ENCODE data around the gene KCP. TPM values are rescaled to one million over a fixed set of nuclear protein-coding genes. Genes with fewer than 3 reads are reported as not detected.
A peak's percentile ranks its signal among the peaks of the same experiment; 100 is the strongest.

Gene KCP
- total RNA-seq, 2 experiments from 2014 or later, result 0.11 TPM; not detected in 1

DNA sequence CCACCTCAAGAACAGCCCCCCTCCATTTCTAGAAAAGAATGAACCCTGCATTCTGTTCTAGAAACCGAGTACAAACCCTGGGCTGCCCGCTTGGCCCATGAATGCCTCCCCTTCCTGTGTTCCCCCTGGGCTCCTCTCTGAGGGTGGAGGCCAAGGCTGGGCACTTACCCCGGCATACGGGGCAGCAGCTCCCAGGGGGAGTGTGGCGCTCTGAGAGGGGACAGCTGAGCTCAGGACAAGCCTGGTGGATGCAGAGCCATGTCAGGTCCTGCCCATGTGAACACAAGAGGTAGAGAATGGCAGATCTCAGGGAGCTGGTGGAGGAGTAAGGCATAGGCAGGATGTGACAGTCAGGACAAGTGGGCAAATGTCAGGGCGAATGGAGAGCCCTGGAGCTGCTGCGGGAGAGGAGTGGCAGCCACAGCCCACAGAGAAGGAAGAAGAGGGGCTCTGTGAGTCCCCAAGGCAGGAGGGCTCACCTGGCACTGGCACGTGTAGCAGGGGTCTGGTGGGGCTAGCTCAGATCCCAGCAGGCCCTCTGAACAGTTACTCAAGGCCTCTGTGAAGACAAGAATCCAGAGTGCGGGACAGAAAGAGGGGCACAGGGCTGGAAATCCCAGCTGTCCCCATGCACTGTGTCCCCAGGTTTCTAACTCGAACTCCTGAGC is 28.9 kb downstream of the KCP start:
- ChIA-PET CTCF (interaction anchor here (4.6 kb wide), 1 partner anchor 19 kb away, joined by 45 read pairs; the partner anchor contains the start of gene ATP6V1F), POLR2A (interaction anchor here (1.1 kb wide), 1 partner anchor 19 kb away, joined by 3 read pairs; the partner anchor contains the start of gene ATP6V1F)
- H3K27me3 Mint-ChIP-seq, result peaks cover 5% of the 10 kb centered on the region
- no peak overlapping the region for H3K27ac ChIP-seq (ENCODE audit: low read depth in 1 of 2, low read length in 2 of 2)
- H3K9me3 Mint-ChIP-seq, result no peaks in the 10 kb centered on the region
- no peaks in the 10 kb centered on the region for H3K27me3 ChIP-seq (ENCODE audit: control insufficient read depth in 1 of 2, insufficient read depth in 2 of 2, low read length in 2 of 2)
- H3K9me3 ChIP-seq (ENCODE audit: control insufficient read depth in 1 of 2, insufficient read depth in 1 of 2, low read length in 2 of 2), result no peaks in the 10 kb centered on the region
- H3K36me3 Mint-ChIP-seq (ENCODE audit: low read depth), result no peaks in the 10 kb centered on the region
- H3K4me3 Mint-ChIP-seq, result no peak overlapping the region
- no peak overlapping the region for H3K27ac Mint-ChIP-seq
- intact Hi-C loops (cut with DNase I, micrococcal nuclease), result loop anchor here (2.0 to 5.0 kb wide), 3 partner anchors 19 to 407 kb away; partner anchors contain the start of genes ATP6V1F (in 1 of the 2) and CCDC136 (in 1 of the 2)
- ATAC-seq (ENCODE audit: poor library complexity) (no peak), DNase-seq (no peak)
- TF ChIP-seq, protein P1, sequence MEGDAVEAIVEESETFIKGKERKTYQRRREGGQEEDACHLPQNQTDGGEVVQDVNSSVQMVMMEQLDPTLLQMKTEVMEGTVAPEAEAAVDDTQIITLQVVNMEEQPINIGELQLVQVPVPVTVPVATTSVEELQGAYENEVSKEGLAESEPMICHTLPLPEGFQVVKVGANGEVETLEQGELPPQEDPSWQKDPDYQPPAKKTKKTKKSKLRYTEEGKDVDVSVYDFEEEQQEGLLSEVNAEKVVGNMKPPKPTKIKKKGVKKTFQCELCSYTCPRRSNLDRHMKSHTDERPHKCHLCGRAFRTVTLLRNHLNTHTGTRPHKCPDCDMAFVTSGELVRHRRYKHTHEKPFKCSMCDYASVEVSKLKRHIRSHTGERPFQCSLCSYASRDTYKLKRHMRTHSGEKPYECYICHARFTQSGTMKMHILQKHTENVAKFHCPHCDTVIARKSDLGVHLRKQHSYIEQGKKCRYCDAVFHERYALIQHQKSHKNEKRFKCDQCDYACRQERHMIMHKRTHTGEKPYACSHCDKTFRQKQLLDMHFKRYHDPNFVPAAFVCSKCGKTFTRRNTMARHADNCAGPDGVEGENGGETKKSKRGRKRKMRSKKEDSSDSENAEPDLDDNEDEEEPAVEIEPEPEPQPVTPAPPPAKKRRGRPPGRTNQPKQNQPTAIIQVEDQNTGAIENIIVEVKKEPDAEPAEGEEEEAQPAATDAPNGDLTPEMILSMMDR (IDR thresholded peaks at IDR 0.05), result no peak
- no peaks in the 10 kb centered on the region for H3K36me3 ChIP-seq (ENCODE audit: insufficient read depth, low read length)
- no peaks in the 10 kb centered on the region for H3K4me1 Mint-ChIP-seq (ENCODE audit: low read depth)
- peaks cover 10% of the 10 kb centered on the region for H3K4me1 ChIP-seq (ENCODE audit: insufficient read depth, low read length)
- H3K4me3 ChIP-seq (ENCODE audit: low read length), result no peak overlapping the region

DNA sequence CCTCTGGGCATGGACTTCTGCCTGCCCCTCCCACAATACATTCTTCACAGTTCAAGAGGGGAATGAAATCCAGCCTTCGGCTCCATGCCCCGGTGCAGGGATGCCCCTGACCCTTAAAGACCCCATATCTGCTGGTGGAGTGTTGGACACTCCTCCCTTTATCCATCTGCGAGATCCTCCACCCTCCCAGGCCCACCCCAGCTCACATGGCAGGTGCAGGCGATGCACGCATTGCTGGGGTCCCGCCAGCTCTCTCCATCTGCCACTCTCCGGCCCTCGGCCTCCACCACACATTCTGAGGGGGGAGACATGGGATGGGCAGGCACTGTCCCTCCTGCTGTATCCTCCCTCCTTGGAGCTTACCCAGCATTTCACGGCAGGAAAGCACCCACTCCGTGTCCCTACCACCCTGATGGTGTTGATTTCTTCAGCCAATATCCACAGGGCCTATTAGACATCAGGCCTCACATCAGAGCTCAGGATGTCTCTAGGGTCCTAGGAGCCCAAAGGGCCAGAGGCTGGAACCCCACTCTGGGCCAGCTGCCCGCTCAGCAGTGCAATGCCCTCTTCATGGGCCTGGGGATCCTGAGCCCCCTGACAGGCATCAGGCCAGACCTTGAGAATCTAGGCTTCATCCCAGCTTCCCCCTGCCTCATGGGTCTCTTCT is 29.6 kb downstream of the KCP start:
- Mint-ChIP-seq H3K27me3 (peaks cover 4% of the 10 kb centered on the region), H3K36me3 (ENCODE audit: low read depth) (no peaks in the 10 kb centered on the region), H3K4me3 (no peak overlapping the region), H3K9me3 (no peaks in the 10 kb centered on the region), H3K4me1 (ENCODE audit: low read depth) (no peaks in the 10 kb centered on the region), H3K27ac (no peak overlapping the region)
- POLR2A ChIA-PET, result interaction anchor here (1.1 kb wide), 1 partner anchor 18 kb away, joined by 3 read pairs; the partner anchor contains the start of gene ATP6V1F
- CTCF ChIA-PET, result interaction anchor here (4.6 kb wide), 1 partner anchor 18 kb away, joined by 45 read pairs; the partner anchor contains the start of gene ATP6V1F
- DNase-seq, result no peak
- TF ChIP-seq, protein P1 (IDR thresholded peaks at IDR 0.05), result no peak
- H3K4me1 ChIP-seq (ENCODE audit: insufficient read depth, low read length), result peaks cover 10% of the 10 kb centered on the region
- intact Hi-C loops (cut with DNase I, micrococcal nuclease), result loop anchor here in 1 of 2 experiments (5.0 kb wide), 1 partner anchor 89 kb away; the partner anchor contains the start of gene CCDC136
- no peak for ATAC-seq (ENCODE audit: poor library complexity)
- H3K9me3 ChIP-seq (ENCODE audit: control insufficient read depth in 1 of 2, insufficient read depth in 1 of 2, low read length in 2 of 2), result no peaks in the 10 kb centered on the region
- no peaks in the 10 kb centered on the region for H3K36me3 ChIP-seq (ENCODE audit: insufficient read depth, low read length)
- no peak overlapping the region for H3K27ac ChIP-seq (ENCODE audit: low read depth in 1 of 2, low read length in 2 of 2)
- H3K27me3 ChIP-seq (ENCODE audit: control insufficient read depth in 1 of 2, insufficient read depth in 2 of 2, low read length in 2 of 2), result no peaks in the 10 kb centered on the region
- no peak overlapping the region for H3K4me3 ChIP-seq (ENCODE audit: low read length)

DNA sequence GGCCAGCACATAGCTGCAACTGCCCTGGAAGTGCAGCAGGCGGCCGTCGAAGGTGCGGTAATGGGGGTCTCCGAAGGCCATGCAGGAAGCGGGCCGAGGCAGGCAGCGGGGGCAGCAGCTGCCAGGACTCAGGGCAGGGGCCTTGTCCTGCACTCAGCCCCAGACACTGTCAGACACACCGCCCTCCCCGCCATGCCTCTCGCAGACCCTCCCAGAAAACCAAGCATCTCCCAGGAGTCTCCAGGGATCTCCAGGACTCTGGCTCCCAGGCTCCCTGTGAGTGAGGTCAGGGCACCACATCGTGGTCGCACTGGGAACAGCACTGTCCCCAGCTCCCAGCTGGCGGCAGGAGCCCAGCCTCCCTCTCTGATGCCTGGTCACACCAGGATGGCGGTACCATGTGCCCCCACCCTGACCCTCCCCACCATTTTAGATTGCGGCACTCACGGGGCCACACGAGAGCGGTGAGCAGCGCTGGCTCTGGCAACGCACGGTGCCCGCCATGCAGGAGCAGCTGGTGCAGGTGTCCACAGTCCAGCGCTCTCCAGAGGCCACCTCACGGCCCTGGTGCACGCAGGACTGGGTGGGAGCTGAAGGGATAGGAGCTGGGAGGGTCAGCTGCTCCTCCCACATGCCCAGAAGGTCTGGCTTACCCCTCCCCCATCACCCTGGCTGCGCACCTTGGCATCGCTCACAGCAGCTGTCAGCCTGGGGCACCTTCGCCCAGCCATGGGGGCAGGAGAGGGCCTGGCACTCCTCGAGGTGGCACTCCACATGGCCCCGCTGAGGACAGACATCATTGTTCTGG is 30.4 kb downstream of the KCP start:
- no peaks in the 10 kb centered on the region for H3K27me3 Mint-ChIP-seq
- ATAC-seq (ENCODE audit: poor library complexity) (no peak), DNase-seq (peak in 1 of 14 experiments; percentile 43)
- Histone ChIP-seq H3K4me3 (ENCODE audit: low read length) (no peak overlapping the region), H3K27ac (ENCODE audit: low read depth in 1 of 2, low read length in 2 of 2) (no peak overlapping the region), H3K27me3 (ENCODE audit: control insufficient read depth in 1 of 2, insufficient read depth in 2 of 2, low read length in 2 of 2) (no peaks in the 10 kb centered on the region), H3K36me3 (ENCODE audit: insufficient read depth, low read length) (no peaks in the 10 kb centered on the region), H3K9me3 (ENCODE audit: control insufficient read depth in 1 of 2, insufficient read depth in 1 of 2, low read length in 2 of 2) (no peaks in the 10 kb centered on the region), H3K4me1 (ENCODE audit: insufficient read depth, low read length) (peaks cover 10% of the 10 kb centered on the region)
- H3K9me3 Mint-ChIP-seq, result no peaks in the 10 kb centered on the region
- intact Hi-C loops (cut with DNase I, micrococcal nuclease), result loop anchor here in 1 of 2 experiments (5.0 kb wide), 1 partner anchor 88 kb away; the partner anchor contains the start of gene CCDC136
- H3K36me3 Mint-ChIP-seq (ENCODE audit: low read depth), result no peaks in the 10 kb centered on the region
- no peaks in the 10 kb centered on the region for H3K4me1 Mint-ChIP-seq (ENCODE audit: low read depth)
- ChIA-PET POLR2A (interaction anchor here (1.1 kb wide), 1 partner anchor 17 kb away, joined by 3 read pairs; the partner anchor contains the start of gene ATP6V1F), CTCF (interaction anchor here (4.6 kb wide), 1 partner anchor 17 kb away, joined by 45 read pairs; the partner anchor contains the start of gene ATP6V1F)
- H3K27ac Mint-ChIP-seq, result no peak overlapping the region
- no peak overlapping the region for H3K4me3 Mint-ChIP-seq
- TF ChIP-seq, protein P1 (IDR thresholded peaks at IDR 0.05), result no peak

Data from CD4-positive, alpha-beta T cell (primary cell).